K562 (cell line): ENCODE data around the gene ACLY. TPM values are rescaled to one million over a fixed set of nuclear protein-coding genes. Genes with fewer than 3 reads are reported as not detected.

Experiments used
- ELF2 ChIP-seq: fragments of 250-450 bp; sonication (Bioruptor Pico); IDR thresholded peaks from 2 replicates; pipeline ENCODE4 v1.5.0; 2021; ENCODE audit warnings: mild to moderate bottlenecking
- FOXM1 ChIP-seq, 2 experiments: fragments of 450-650 bp in 1 of 2; sonication (generic) in 1 of 2; formaldehyde crosslinking in 1 of 2; IDR thresholded peaks; 2 replicates each; pipeline versions ENCODE4 v1.6.1 to v1.9.0; 2017 to 2022; ENCODE audit warnings: low read depth in 2 of 2, mild to moderate bottlenecking in 2 of 2, missing genetic modification reagents in 1 of 2, moderate library complexity in 1 of 2
- NRF1 ChIP-seq, 2 experiments: fragments of 450-650 bp; IDR thresholded peaks in 1 of 2; conservative IDR thresholded peaks in 1 of 2; 2 replicates each; pipeline ENCODE4 v1.6.1; 2014; ENCODE audit warnings: mild to moderate bottlenecking in 2 of 2
- POLR2AphosphoS5 ChIP-seq: IDR thresholded peaks from 2 replicates; pipeline ENCODE4 v1.6.1; 2011; ENCODE audit warnings: mild to moderate bottlenecking, low read depth, low read length, moderate library complexity; ENCODE audit not compliant: control insufficient read depth, insufficient read depth
- PREB ChIP-seq: sonication (generic); formaldehyde crosslinking; IDR thresholded peaks from 2 replicates; pipeline ENCODE4 v1.8.1; 2023; ENCODE audit warnings: mild to moderate bottlenecking, missing genetic modification reagents
- RAD21 ChIP-seq, 2 experiments: fragments of 250-450 bp in 1 of 2; fragments of 450-650 bp in 1 of 2; sonication (Bioruptor Pico) in 1 of 2; formaldehyde crosslinking in 1 of 2; IDR thresholded peaks in 1 of 2; conservative IDR thresholded peaks in 1 of 2; 2 replicates each; pipeline versions ENCODE4 v1.4.0 to v1.8.0; 2020 to 2022; ENCODE audit warnings: mild to moderate bottlenecking in 2 of 2, moderate library complexity in 1 of 2
- RCOR1 ChIP-seq, 2 experiments: IDR thresholded peaks; 2 replicates each; pipeline ENCODE4 v1.6.1; 2012; ENCODE audit warnings: low read depth in 2 of 2, low read length in 2 of 2, borderline replicate concordance in 1 of 2, improper control_type of control experiment in 1 of 2
- SOX6 ChIP-seq: fragments of 450-650 bp; IDR thresholded peaks from 2 replicates; pipeline ENCODE4 v1.6.1; 2014; ENCODE audit warnings: mild to moderate bottlenecking
- ZBTB33 ChIP-seq: sonication (generic); formaldehyde crosslinking; IDR thresholded peaks from 2 replicates; pipeline ENCODE4 v1.8.1; 2023; ENCODE audit warnings: mild to moderate bottlenecking, missing genetic modification reagents
- ZFP36 ChIP-seq: fragments of 150-350 bp; IDR thresholded peaks from 2 replicates; pipeline ENCODE4 v1.6.1; 2018; ENCODE audit warnings: low read length, low read depth; ENCODE audit not compliant: partially characterized antibody
- polyA plus RNA-seq, 8 experiments: library from polyadenylated mRNA; depleted of rRNA in 4 of 8; stranded (reverse) in 5 of 8; unstranded in 3 of 8; fragments of >200 nt; fragmentation: Nextera tagmentation in 2 of 8; fragmentation: Illumina TruSeq in 1 of 8; extraction: Ambion mirVana in 2 of 8; extraction: Trizol in 1 of 8; gene quantifications; 2 replicates each; pipeline versions ENCODE4 v1.2.1 to v1.2.3, GENCODE V29; 2011 to 2014; ENCODE audit warnings: inconsistent platforms in 1 of 8, missing spikeins in 1 of 8
- total RNA-seq, 7 experiments: library from RNA; depleted of rRNA in 6 of 7; stranded (reverse); fragments of >200 nt in 6 of 7; fragmentation: Illumina TruSeq in 2 of 7; extraction: Trizol in 2 of 7; gene quantifications; 2 replicates each; pipeline versions ENCODE4 v1.2.1 to v1.2.3, GENCODE V29; 2011 to 2021; ENCODE audit warnings: low replicate concordance in 1 of 7
- TF ChIP-seq, protein P1 (sequence below): sonication (generic); formaldehyde crosslinking; IDR thresholded peaks from 2 replicates; pipeline ENCODE4 v1.8.0; 2022; ENCODE audit warnings: missing genetic modification reagents, mild to moderate bottlenecking, moderate library complexity, borderline replicate concordance

The ACLY gene
- total and polyA plus RNA-seq, 9 of the 15 experiments (the other 6 are each of a cell fraction or from before 2014, with no cell fraction given) = 42.9 to 280 (median 125) TPM

DNA sequence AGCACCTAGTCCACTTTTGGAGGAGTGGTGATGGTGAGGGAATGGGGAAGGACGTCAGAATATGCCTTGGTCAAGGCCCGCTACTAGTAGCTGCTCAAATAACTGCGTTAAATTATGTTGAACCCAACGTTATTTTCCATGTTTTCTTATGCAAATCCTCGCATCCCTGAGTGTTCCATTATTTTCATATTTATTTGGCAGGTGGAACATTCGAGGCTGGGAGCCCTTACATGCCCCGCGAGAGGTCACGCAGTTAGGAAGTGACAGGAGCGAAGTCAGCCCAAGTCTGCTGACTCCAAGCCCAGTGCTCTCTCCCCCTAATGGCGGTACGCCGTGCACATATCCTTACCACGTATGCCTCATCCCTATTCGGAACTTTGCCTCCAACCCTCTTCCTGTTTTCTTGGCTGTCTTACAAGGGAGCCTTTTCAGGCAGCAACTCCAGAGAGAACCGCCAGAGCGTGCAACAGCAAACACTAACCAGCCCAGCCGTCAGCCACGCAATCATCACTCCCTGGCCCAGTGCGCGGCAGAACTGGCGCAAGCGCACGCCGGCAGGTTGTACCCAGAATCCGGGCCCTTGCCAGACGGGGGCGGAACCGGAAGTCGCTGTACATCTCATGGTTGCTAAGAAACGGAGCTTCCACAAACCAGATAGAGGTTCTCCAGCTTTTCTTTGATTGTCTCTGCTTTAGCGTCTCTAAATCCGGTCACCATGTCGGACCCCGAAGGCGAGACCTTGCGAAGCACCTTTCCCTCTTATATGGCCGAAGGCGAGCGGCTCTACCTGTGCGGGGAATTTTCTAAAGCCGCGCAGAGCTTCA lies 11.5 kb upstream of the ACLY start, which contains the start of gene ODAD4 (continued):
- TF ChIP-seq ZBTB33 (CRISPR knock-in tag) = no peak; the same call in 1 of the 2 replicates
- peak; percentile 67 for TF ChIP-seq SOX6
- TF ChIP-seq RAD21 (CRISPR knock-in tag; conservative IDR thresholded peaks at IDR 0.05 in 1 of 2, IDR thresholded peaks at IDR 0.05 in 1 of 2) = peak; percentile 34 to 61
- 0 out of 2 replicates have a peak, but pooled peaks have one; percentile 5 for TF ChIP-seq FOXM1 (IDR thresholded peaks at IDR 0.05; ENCODE audit: low read depth)
- no peak for TF ChIP-seq FOXM1 (CRISPR knock-in tag; IDR thresholded peaks at IDR 0.05; ENCODE audit: low read depth)
- peak; percentile 49 for TF ChIP-seq ZFP36
- TF ChIP-seq POLR2AphosphoS5 = peak; percentile 83
- 0 out of 2 replicates have a peak, but pooled peaks have one; percentile 29 for TF ChIP-seq ELF2 (CRISPR knock-in tag)
- peak; percentile 99 for TF ChIP-seq NRF1 (conservative IDR thresholded peaks at IDR 0.05 in 1 of 2, IDR thresholded peaks at IDR 0.05 in 1 of 2)
- TF ChIP-seq RCOR1 (IDR thresholded peaks at IDR 0.05; ENCODE audit: borderline replicate concordance in 1 of 2, low read depth in 2 of 2, low read length in 2 of 2) = peak in 1 of 2 experiments; percentile 36; a peak in 1 of 4 replicates
- 0 out of 2 replicates have a peak, but pooled peaks have one; percentile 17 for TF ChIP-seq PREB (CRISPR knock-in tag)
- TF ChIP-seq, protein P1, sequence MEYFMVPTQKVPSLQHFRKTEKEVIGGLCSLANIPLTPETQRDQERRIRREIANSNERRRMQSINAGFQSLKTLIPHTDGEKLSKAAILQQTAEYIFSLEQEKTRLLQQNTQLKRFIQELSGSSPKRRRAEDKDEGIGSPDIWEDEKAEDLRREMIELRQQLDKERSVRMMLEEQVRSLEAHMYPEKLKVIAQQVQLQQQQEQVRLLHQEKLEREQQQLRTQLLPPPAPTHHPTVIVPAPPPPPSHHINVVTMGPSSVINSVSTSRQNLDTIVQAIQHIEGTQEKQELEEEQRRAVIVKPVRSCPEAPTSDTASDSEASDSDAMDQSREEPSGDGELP (CRISPR knock-in tag) = peak; percentile 87
